HCT116 (cell line): ENCODE data around the gene URB1. TPM values are rescaled to one million over a fixed set of nuclear protein-coding genes. Genes with fewer than 3 reads are reported as not detected.

Source experiments
- ATAC-seq: fragments of 200-7000 bp; cut with Tn5 transposase; 2 replicates; pipeline ENCODE4 v1.9.1; 2020; ENCODE audit warnings: mild to moderate bottlenecking, moderate library complexity
- BruUV-seq: library from RNA; stranded (reverse); fragments of 400-500 nt; replicated peaks from 2 replicates; lab custom pipeline; 2021; lab: Mats Ljungman, UMichigan
- CTCF ChIA-PET: fragments of 300-600 bp; sonication (Branson Sonifier 250); formaldehyde crosslinking; loops from one replicate; lab custom pipeline; 2021; ENCODE audit warnings: antibody characterized with exemption; lab: Charles Lee
- POLR2A ChIA-PET: fragments of 300-600, 350-600 bp; sonication (Branson Sonifier 250); formaldehyde crosslinking; loops from one replicate; lab custom pipeline; 2021; ENCODE audit warnings: antibody characterized with exemption; lab: Charles Lee
- RAD21 ChIA-PET, 2 experiments: fragments of 300-600 bp; sonication (Branson Sonifier 250); formaldehyde crosslinking; loops; one replicate each; lab custom pipeline; 2023; ENCODE audit warnings: low total read pairs in 2 of 2; ENCODE audit not compliant: uncharacterized antibody in 2 of 2, unreplicated experiment in 2 of 2, low non-redundant PET in 1 of 2; lab: Charles Lee
- DNase-seq: peaks from one replicate; pipeline ENCODE4 v3.0.0-alpha.2; 2010; ENCODE audit warnings: low read depth, low spot score
- H2AFZ ChIP-seq: fragments of 200-600 bp; shearing (Covaris generic), sonication (generic); 2 replicates; pipeline ENCODE4 v1.6.1; 2017; ENCODE audit warnings: low read depth, mixed run types, mixed read lengths, antibody characterized with exemption, low read length; ENCODE audit not compliant: poor library complexity, severe bottlenecking
- H3K27ac ChIP-seq: 2 replicates; pipeline ENCODE4 v1.5.1; 2012; ENCODE audit warnings: low read depth, low read length
- H3K27me3 ChIP-seq: fragments of 200-600 bp; sonication (generic); 2 replicates; pipeline ENCODE4 v1.6.1; 2016; ENCODE audit warnings: mixed run types, low read length, mixed read lengths; ENCODE audit not compliant: insufficient read depth
- H3K36me3 ChIP-seq, 2 experiments: fragments of 200-500 bp in 1 of 2; fragments of 200-600 bp in 1 of 2; sonication (Bioruptor generic) in 1 of 2; sonication (generic) in 1 of 2; 2 replicates each; pipeline versions ENCODE4 v1.5.1 to v1.6.1; 2014 to 2016; ENCODE audit warnings: low read length in 2 of 2, inconsistent platforms in 1 of 2, mixed read lengths in 1 of 2, mixed run types in 1 of 2; ENCODE audit not compliant: insufficient read depth in 2 of 2, control insufficient read depth in 1 of 2
- H3K4me1 ChIP-seq, 2 experiments: fragments of 200-600 bp in 1 of 2; sonication (generic) in 1 of 2; 2 replicates each; pipeline versions ENCODE4 v1.5.1 to v1.6.1; 2012 to 2017; ENCODE audit warnings: low read length in 2 of 2, inconsistent platforms in 1 of 2, mild to moderate bottlenecking in 1 of 2, mixed read lengths in 1 of 2, mixed run types in 1 of 2, moderate library complexity in 1 of 2; ENCODE audit not compliant: insufficient read depth in 2 of 2, control insufficient read depth in 1 of 2
- H3K4me2 ChIP-seq: fragments of 200-600 bp; sonication (generic); 2 replicates; pipeline ENCODE4 v1.6.1; 2017; ENCODE audit warnings: mixed run types, low read length, mixed read lengths
- H3K4me3 ChIP-seq, 2 experiments: fragments of 200-600 bp in 1 of 2; sonication (generic) in 1 of 2; replicated peaks in 1 of 2; 2 replicates each; pipeline ENCODE4 v1.5.1; 2011 to 2016; ENCODE audit warnings: low read length in 2 of 2, control low read depth in 1 of 2, low read depth in 1 of 2, mild to moderate bottlenecking in 1 of 2, mixed read lengths in 1 of 2, mixed run types in 1 of 2
- H3K79me2 ChIP-seq: fragments of 200-600 bp; sonication (generic); 2 replicates; pipeline ENCODE4 v1.6.1; 2017; ENCODE audit warnings: mild to moderate bottlenecking, mixed run types, low read length, moderate library complexity, mixed read lengths; ENCODE audit not compliant: insufficient read depth
- H3K9ac ChIP-seq: fragments of 200-600 bp; sonication (generic); 2 replicates; pipeline ENCODE4 v1.6.1; 2016; ENCODE audit warnings: low read length, mixed read lengths
- H3K9me2 ChIP-seq: fragments of 200-600 bp; sonication (generic), shearing (Covaris generic); 2 replicates; pipeline ENCODE4 v1.6.1; 2017; ENCODE audit warnings: mixed run types, mild to moderate bottlenecking, moderate library complexity; ENCODE audit not compliant: insufficient read depth
- H3K9me3 ChIP-seq, 2 experiments: fragments of 200-500 bp in 1 of 2; fragments of 200-600 bp in 1 of 2; sonication (Bioruptor generic) in 1 of 2; sonication (generic) in 1 of 2; 2 replicates each; pipeline ENCODE4 v1.6.1; 2014 to 2017; ENCODE audit warnings: low read length in 2 of 2, mixed read lengths in 2 of 2, inconsistent platforms in 1 of 2, low read depth in 1 of 2, mild to moderate bottlenecking in 1 of 2, mixed run types in 1 of 2, moderate library complexity in 1 of 2; ENCODE audit not compliant: control insufficient read depth in 1 of 2, insufficient read depth in 1 of 2
- H4K20me1 ChIP-seq: fragments of 200-600 bp; sonication (generic), shearing (Covaris generic); 2 replicates; pipeline ENCODE4 v1.6.1; 2017; ENCODE audit warnings: mixed run types, mild to moderate bottlenecking, moderate library complexity; ENCODE audit not compliant: insufficient read depth
- CBX3 ChIP-seq: IDR thresholded peaks from 2 replicates; pipeline ENCODE4 v1.6.1; 2012; ENCODE audit warnings: low read depth
- ELF1 ChIP-seq: IDR thresholded peaks from 2 replicates; pipeline ENCODE4 v1.6.1; 2012; ENCODE audit warnings: low read depth, borderline replicate concordance
- EZH2 ChIP-seq: fragments of 200-600 bp; sonication (generic); IDR thresholded peaks from 2 replicates; pipeline ENCODE4 v1.6.1; 2017; ENCODE audit warnings: antibody characterized with exemption, mixed run types
- EZH2phosphoT487 ChIP-seq: fragments of 200-600 bp; IDR thresholded peaks from 2 replicates; pipeline ENCODE4 v1.6.1; 2018; ENCODE audit warnings: antibody characterized with exemption, borderline replicate concordance
- MAX ChIP-seq: IDR thresholded peaks from 2 replicates; pipeline ENCODE4 v1.6.1; 2012
- POLR2AphosphoS5 ChIP-seq: IDR thresholded peaks from 2 replicates; pipeline ENCODE4 v1.6.1; 2011; ENCODE audit warnings: mild to moderate bottlenecking, low read depth, low read length, moderate library complexity
- RAD21 ChIP-seq: IDR thresholded peaks from 2 replicates; pipeline ENCODE4 v1.6.1; 2012; ENCODE audit warnings: low read depth, mild to moderate bottlenecking
- TCF7L2 ChIP-seq: IDR thresholded peaks from 2 replicates; pipeline ENCODE4 v1.7.0; 2011; ENCODE audit warnings: borderline replicate concordance, inconsistent platforms; ENCODE audit not compliant: insufficient read depth, insufficient read length; ENCODE audit errors: extremely low read depth
- ZFX ChIP-seq: fragments of 450-650 bp; IDR thresholded peaks from 2 replicates; pipeline ENCODE4 v1.6.1; 2017
- ZNF274 ChIP-seq: fragments of 200-500 bp; sonication (Bioruptor generic); IDR thresholded peaks from 2 replicates; pipeline ENCODE4 v1.6.1; 2014; ENCODE audit warnings: mild to moderate bottlenecking, low read depth, low read length, inconsistent platforms
- intact Hi-C: fragments of 100-400 bp; cut with micrococcal nuclease; formaldehyde crosslinking; loops from 2 replicates; pipeline ENCODE4 v1.10.0; 2022
- total RNA-seq: library from RNA; stranded (reverse); gene quantifications from one replicate; pipeline ENCODE4 v1.2.1, GENCODE V29; 2021; ENCODE audit not compliant: unreplicated experiment
- TF ChIP-seq, protein P1 (sequence below): IDR thresholded peaks from 2 replicates; pipeline ENCODE4 v1.6.1; 2011; ENCODE audit warnings: mild to moderate bottlenecking, low read length, moderate library complexity; ENCODE audit not compliant: insufficient replicate concordance; ENCODE audit errors: extremely low read depth

The URB1 gene
- total RNA-seq, 1 experiment from 2014 or later, result 28.3 TPM

GRCh38 chr21:32367158-32367557, 25.7 kb downstream of the URB1 start:
- Histone ChIP-seq H3K4me1 (no peaks in the 10 kb centered on the region), H4K20me1 (peaks cover 6% of the 10 kb centered on the region; the same call in 1 of the 2 replicates), H2AFZ (no peak overlapping the region), H3K4me3 (no peak overlapping the region), H3K36me3 (peaks cover 73 to 79% of the 10 kb centered on the region in 2 experiments), H3K9me3 (no peaks in the 10 kb centered on the region)
- POLR2A ChIA-PET, result no interaction called here
- no peak for DNase-seq
- BruUV-seq, result no TSS peak
- intact Hi-C loops, result no loop called here
- no peak for TF ChIP-seq ZFX
- no peak for TF ChIP-seq TCF7L2
- no peak for TF ChIP-seq ELF1
- no peak for TF ChIP-seq RAD21
- TF ChIP-seq MAX, result no peak
- TF ChIP-seq, protein P1, sequence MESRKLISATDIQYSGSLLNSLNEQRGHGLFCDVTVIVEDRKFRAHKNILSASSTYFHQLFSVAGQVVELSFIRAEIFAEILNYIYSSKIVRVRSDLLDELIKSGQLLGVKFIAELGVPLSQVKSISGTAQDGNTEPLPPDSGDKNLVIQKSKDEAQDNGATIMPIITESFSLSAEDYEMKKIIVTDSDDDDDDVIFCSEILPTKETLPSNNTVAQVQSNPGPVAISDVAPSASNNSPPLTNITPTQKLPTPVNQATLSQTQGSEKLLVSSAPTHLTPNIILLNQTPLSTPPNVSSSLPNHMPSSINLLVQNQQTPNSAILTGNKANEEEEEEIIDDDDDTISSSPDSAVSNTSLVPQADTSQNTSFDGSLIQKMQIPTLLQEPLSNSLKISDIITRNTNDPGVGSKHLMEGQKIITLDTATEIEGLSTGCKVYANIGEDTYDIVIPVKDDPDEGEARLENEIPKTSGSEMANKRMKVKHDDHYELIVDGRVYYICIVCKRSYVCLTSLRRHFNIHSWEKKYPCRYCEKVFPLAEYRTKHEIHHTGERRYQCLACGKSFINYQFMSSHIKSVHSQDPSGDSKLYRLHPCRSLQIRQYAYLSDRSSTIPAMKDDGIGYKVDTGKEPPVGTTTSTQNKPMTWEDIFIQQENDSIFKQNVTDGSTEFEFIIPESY, result no peak
- no peak for TF ChIP-seq ZNF274
- TF ChIP-seq EZH2, result no peak
- no peak for TF ChIP-seq EZH2phosphoT487
- no peak for TF ChIP-seq CBX3
- TF ChIP-seq POLR2AphosphoS5, result no peak
- TF ChIP-seq, all 23 proteins: peak for 0
- Histone ChIP-seq H3K79me2 (peaks cover 66% of the 10 kb centered on the region), H3K4me2 (no peak overlapping the region), H3K27ac (no peak overlapping the region), H3K27me3 (no peaks in the 10 kb centered on the region), H3K9me2 (no peaks in the 10 kb centered on the region), H3K9ac (no peak overlapping the region)
- ATAC-seq, result no peak
- CTCF ChIA-PET, result interaction anchor here (0.7 to 1.4 kb wide), 2 partner anchors 233 to 234 kb away, joined by 3 to 4 read pairs; no protein-coding TSS in a partner anchor
- RAD21 ChIA-PET, result no interaction called here
